Cardiac muscle cell (in vitro differentiated cells and primary cell): ENCODE data around the gene RAB30. TPM values are rescaled to one million over a fixed set of nuclear protein-coding genes. Genes with fewer than 3 reads are reported as not detected.

Experiments
- DNase-seq, 2 donors: peaks; one replicate each; pipeline versions ENCODE4 v3.0.0 to v3.0.0-alpha.2; 2010 to 2017; ENCODE audit warnings: low read depth in 1 of 2, low spot score in 1 of 2
- H3K27ac ChIP-seq: fragments of 200-600 bp; sonication (generic); 2 replicates; pipeline ENCODE4 v1.5.1; 2016
- H3K27me3 ChIP-seq: fragments of 200-600 bp; sonication (generic); 2 replicates; pipeline ENCODE4 v1.6.0; 2016; ENCODE audit warnings: control low read depth
- H3K36me3 ChIP-seq: fragments of 200-600 bp; sonication (generic); 2 replicates; pipeline ENCODE4 v1.5.1; 2016; ENCODE audit warnings: control low read depth
- H3K4me1 ChIP-seq: fragments of 200-600 bp; sonication (generic); 2 replicates; pipeline ENCODE4 v1.8.1; 2017; ENCODE audit warnings: low read depth, mild to moderate bottlenecking, mixed run types
- H3K4me3 ChIP-seq: fragments of 200-600 bp; sonication (generic); 2 replicates; pipeline ENCODE4 v1.5.1; 2016; ENCODE audit warnings: mild to moderate bottlenecking
- H3K9me3 ChIP-seq: fragments of 200-600 bp; sonication (generic); 2 replicates; pipeline ENCODE4 v1.5.1; 2017; ENCODE audit warnings: low read depth, mild to moderate bottlenecking, control low read depth
- polyA plus RNA-seq: library from polyadenylated mRNA; unstranded; fragments of >200 nt; fragmentation: Nextera tagmentation; extraction: Ambion mirVana; gene quantifications from 2 replicates; pipeline ENCODE4 v1.2.1, GENCODE V29; 2016
- total RNA-seq: library from RNA; depleted of rRNA; stranded (reverse); fragments of >200 nt; gene quantifications from 2 replicates; pipeline ENCODE4 v1.2.3, GENCODE V29; 2016
- TF ChIP-seq, protein P1 (sequence below): IDR thresholded peaks from 2 replicates; pipeline ENCODE4 v1.5.1; 2012; ENCODE audit warnings: low read depth, mild to moderate bottlenecking, low read length

Gene RAB30
- total and polyA plus RNA-seq, 2 experiments from 2014 or later: 4.3 to 9.8 TPM

DNA sequence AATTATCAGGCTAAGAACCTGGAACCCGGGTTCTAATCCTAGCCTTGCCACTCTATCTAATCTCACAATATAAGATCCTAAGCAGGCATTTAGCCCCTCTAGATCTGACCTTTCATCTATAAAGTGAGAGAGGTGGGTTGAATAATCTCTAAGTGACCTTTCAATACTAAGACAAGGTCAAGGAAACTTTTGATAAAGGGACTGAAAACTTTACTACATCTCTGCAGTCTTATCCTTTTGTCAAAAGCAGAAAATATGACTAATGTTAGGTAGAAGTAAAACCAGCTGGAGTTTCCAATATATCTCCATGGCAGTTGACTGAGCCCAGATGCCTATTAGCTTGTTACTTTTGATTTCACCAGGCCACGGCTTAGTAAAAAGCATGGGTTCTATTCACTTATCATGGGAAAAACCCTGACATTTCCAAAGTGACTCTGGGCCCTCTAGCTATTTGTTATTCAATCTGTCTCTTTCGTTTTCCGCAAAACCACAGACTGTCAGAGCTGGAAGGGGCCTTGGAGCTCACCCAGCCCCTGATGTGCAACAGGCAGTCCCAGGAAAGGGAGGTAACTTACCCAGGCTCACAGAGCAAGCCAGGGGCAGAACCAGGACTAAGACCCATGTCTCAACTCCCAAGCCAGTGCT lies 75.8 kb downstream of the RAB30 start:
- peak in 1 of 2 donors; percentile 84 for DNase-seq
- H3K27me3 ChIP-seq: no peaks in the 10 kb centered on the region
- H3K4me1 ChIP-seq: peaks cover 8% of the 10 kb centered on the region
- H3K27ac ChIP-seq: peak overlapping the region; percentile 45
- H3K36me3 ChIP-seq: no peaks in the 10 kb centered on the region
- H3K4me3 ChIP-seq: no peak overlapping the region
- no peaks in the 10 kb centered on the region for H3K9me3 ChIP-seq
- TF ChIP-seq, protein P1, sequence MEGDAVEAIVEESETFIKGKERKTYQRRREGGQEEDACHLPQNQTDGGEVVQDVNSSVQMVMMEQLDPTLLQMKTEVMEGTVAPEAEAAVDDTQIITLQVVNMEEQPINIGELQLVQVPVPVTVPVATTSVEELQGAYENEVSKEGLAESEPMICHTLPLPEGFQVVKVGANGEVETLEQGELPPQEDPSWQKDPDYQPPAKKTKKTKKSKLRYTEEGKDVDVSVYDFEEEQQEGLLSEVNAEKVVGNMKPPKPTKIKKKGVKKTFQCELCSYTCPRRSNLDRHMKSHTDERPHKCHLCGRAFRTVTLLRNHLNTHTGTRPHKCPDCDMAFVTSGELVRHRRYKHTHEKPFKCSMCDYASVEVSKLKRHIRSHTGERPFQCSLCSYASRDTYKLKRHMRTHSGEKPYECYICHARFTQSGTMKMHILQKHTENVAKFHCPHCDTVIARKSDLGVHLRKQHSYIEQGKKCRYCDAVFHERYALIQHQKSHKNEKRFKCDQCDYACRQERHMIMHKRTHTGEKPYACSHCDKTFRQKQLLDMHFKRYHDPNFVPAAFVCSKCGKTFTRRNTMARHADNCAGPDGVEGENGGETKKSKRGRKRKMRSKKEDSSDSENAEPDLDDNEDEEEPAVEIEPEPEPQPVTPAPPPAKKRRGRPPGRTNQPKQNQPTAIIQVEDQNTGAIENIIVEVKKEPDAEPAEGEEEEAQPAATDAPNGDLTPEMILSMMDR: no peak

DNA sequence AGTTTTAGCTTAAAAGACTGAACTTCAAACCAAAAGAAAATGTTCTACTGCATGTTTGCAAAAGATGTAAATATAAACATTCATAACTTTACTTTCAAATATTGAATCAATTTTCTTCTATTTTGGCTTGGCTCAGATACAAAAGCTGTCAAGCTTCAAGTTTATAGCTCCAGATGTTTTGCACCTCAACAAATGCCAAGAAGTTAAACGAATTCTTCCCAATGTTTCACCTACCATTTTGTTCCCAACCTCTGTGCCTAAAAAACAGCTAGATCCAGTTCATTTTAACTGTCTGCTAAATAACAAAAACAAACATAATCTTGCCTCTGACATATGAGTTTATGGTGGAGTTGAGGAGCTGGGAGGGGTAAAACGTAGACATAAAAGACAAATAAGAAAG lies 76.5 kb downstream of the RAB30 start:
- Histone ChIP-seq H3K4me3 (no peak overlapping the region), H3K4me1 (peaks cover 8% of the 10 kb centered on the region), H3K36me3 (no peaks in the 10 kb centered on the region), H3K27me3 (no peaks in the 10 kb centered on the region), H3K27ac (no peak overlapping the region), H3K9me3 (no peaks in the 10 kb centered on the region)
- TF ChIP-seq, protein P1: no peak
- DNase-seq: no peak

DNA sequence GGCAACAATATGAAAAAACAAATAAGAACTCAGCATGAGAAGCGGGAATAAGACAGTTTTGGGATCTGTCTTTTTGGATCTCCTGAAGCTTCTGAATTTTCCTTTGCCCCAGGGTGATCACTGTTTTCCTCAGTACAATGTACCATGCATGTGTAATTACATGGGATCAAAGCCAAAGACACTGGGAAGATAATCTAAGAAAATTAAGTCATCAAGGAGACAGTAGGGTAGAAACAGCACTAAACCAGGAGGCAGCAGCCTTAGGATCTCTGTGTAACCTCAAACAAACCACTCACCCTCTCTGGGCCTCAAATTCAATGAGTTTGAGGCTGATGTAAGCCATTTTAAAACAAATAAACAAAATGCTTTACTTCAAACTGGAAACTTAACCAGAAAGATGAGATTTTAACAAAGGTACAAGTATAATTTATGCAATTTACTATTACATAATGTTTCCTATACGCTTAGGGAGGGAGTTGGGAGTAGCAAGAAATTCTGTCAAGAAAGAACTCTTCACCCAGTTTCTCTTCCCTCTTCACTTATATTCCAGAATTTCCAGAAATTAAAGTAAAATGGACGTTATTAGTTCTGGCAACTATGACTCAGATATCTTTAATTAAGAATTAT lies 77.0 kb downstream of the RAB30 start:
- Histone ChIP-seq H3K4me3 (no peak overlapping the region), H3K4me1 (peaks cover 8% of the 10 kb centered on the region), H3K36me3 (no peaks in the 10 kb centered on the region), H3K9me3 (no peaks in the 10 kb centered on the region), H3K27ac (no peak overlapping the region), H3K27me3 (no peaks in the 10 kb centered on the region)
- TF ChIP-seq, protein P1: no peak
- no peak for DNase-seq

DNA sequence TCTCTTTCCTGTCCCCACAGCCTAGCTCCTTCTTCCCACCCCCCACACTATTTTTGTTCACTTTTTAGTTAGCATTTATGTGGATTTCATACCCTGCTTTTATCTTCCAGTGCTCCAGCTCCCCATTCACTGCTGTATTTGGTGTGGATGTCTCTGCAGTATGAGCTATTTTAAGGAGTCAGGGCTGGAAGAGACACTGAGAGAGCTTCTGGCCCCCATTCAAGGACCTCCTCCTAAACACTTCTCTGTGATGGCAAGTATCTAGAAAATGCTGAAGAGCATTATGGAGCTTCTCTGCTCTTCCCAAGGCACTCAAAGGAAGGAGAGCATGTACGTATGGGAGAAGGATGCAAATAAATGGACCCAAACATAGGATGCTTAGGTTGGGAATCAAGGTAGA lies 79.5 kb downstream of the RAB30 start:
- Histone ChIP-seq H3K27ac (no peak overlapping the region), H3K9me3 (no peaks in the 10 kb centered on the region), H3K4me3 (no peak overlapping the region), H3K27me3 (no peaks in the 10 kb centered on the region), H3K4me1 (peaks cover 8% of the 10 kb centered on the region), H3K36me3 (no peaks in the 10 kb centered on the region)
- DNase-seq: no peak
- TF ChIP-seq, protein P1: no peak

DNA sequence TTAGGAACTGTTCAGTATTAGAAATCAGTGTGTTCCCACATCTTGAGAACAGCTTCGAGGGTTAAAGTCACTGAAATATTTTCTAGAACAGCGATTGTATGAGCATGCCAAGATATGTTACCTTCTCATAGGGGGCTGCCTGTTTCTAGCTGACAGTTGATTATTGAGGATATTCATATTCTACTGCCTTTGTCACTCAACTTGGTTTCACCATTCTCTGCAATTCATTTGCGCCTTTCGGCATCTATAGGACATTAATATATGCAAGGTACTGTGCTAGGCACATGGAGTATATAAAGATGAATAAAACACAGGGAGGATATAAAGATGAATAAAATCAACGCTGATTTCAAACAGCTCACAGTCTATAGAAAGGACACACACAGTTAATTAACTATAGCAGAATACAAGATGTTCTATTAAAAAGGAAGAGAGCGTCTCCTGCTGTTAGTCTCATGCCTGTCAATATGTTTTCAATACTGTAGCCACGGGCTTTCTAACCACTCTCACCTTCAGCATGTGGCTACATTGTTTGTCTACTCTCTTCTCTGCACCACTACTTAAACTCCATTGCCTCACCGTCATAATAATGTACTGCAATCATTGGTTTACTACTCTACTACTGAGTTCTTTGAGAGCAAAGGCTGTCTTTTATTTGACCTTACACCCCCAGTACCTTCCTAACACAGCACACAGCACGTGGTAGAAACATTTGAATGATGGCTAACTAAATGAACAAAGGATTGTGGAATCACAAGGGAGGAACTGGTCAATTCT lies 81.9 kb downstream of the RAB30 start:
- Histone ChIP-seq H3K27me3 (no peaks in the 10 kb centered on the region), H3K36me3 (no peaks in the 10 kb centered on the region), H3K9me3 (no peaks in the 10 kb centered on the region), H3K27ac (no peak overlapping the region), H3K4me1 (peaks cover 8% of the 10 kb centered on the region), H3K4me3 (no peak overlapping the region)
- TF ChIP-seq, protein P1: no peak
- no peak for DNase-seq
